A549 treated with Mapracorat at 1 μM for 4 hours (cell line): Measurements from ENCODE around the gene MED8. TPM values are rescaled to one million over a fixed set of nuclear protein-coding genes. Genes with fewer than 3 reads are reported as not detected.

Experiments used
- total RNA-seq: library from RNA; stranded (reverse); fragments of 200-300 nt; extraction: Qiagen RNA extraction; gene quantifications from 5 replicates; pipeline ENCODE4 v1.2.3, GENCODE V29; 2022

The MED8 gene
- 34.7 to 37.6 TPM (median 36.1 TPM) in 5 replicates for total RNA-seq

GRCh38 chr1:43389326-43390313 lies at the start of gene MED8, which contains the start of gene SZT2:
Gene MED8, minus strand, starts transcription at chr1:43389800. Its CDS starts 36 bp downstream, at chr1:43389764.
Gene SZT2, plus strand, starts transcription at chr1:43389899. Its CDS starts 70 bp downstream, at chr1:43389969.

GRCh38 chr1:43367904-43368645 lies 21.5 kb downstream of the MED8 start, which contains the start of gene ELOVL1:
Gene ELOVL1, minus strand, starts transcription at chr1:43368011. Its CDS starts 2,402 bp downstream, at chr1:43365609.

GRCh38 chr1:43358746-43359693 lies 30.6 kb downstream of the MED8 start, which contains the start of gene CDC20:
Gene CDC20, plus strand, starts transcription at chr1:43358981. Its CDS starts 235 bp downstream, at chr1:43359216.

GRCh38 chr1:43337588-43337987 lies 52.0 kb downstream of the MED8 start, which contains the start of gene MPL:
Gene MPL, plus strand, starts transcription at chr1:43337818. Its CDS starts 31 bp downstream, at chr1:43337849.

Other genes starting within 250 kb of the MED8 start
- 178 to 195 TPM (median 180 TPM) in 5 replicates for gene EBNA1BP2, start 217.5 kb downstream of the MED8 start, total RNA-seq
- gene CFAP57, start 217.5 kb downstream of the MED8 start, total RNA-seq = 0.22 to 0.65 TPM (median 0.39 TPM) in 5 replicates
- not detected in 5 replicates for gene TMEM125, start 119.8 kb downstream of the MED8 start, total RNA-seq
- not detected in 5 replicates for gene C1orf210, start 104.2 kb downstream of the MED8 start, total RNA-seq
- not detected in 5 replicates for gene TIE1, start 88.8 kb downstream of the MED8 start, total RNA-seq
- 0.23 TPM in 1 of 5 replicates, not detected in the others for gene MPL, start 52.0 kb downstream of the MED8 start, total RNA-seq
- 178 to 205 TPM (median 195 TPM) in 5 replicates for gene CDC20, start 30.8 kb downstream of the MED8 start, total RNA-seq
- gene ELOVL1, start 21.8 kb downstream of the MED8 start, total RNA-seq = 131 to 158 TPM (median 137 TPM) in 5 replicates
- gene SZT2, start 99 bp upstream of the MED8 start, total RNA-seq = 4.8 to 9.4 TPM (median 6.5 TPM) in 5 replicates
- 12.2 to 17.2 TPM (median 16.2 TPM) in 5 replicates for gene HYI, start 64.1 kb upstream of the MED8 start, total RNA-seq
- gene PTPRF, start 141.1 kb upstream of the MED8 start, total RNA-seq = 81.1 to 113 TPM (median 93.5 TPM) in 5 replicates